GM12865 (cell line): ENCODE results near the gene TAS2R20.

Experiments
- DNase-seq: peaks from one replicate; pipeline ENCODE4 v3.0.0; 2010; ENCODE audit warnings: low read depth
- H3K4me3 ChIP-seq: 2 replicates; pipeline ENCODE4 v1.5.1; 2011; ENCODE audit warnings: mild to moderate bottlenecking, low read depth, low read length, control low read depth
- TF ChIP-seq, protein P1 (sequence below): IDR thresholded peaks from 2 replicates; pipeline ENCODE4 v1.5.1; 2011; ENCODE audit warnings: low read length, control low read depth, low read depth, inconsistent platforms; ENCODE audit not compliant: insufficient read depth; ENCODE audit errors: missing control alignments

TAS2R20 gene

DNA sequence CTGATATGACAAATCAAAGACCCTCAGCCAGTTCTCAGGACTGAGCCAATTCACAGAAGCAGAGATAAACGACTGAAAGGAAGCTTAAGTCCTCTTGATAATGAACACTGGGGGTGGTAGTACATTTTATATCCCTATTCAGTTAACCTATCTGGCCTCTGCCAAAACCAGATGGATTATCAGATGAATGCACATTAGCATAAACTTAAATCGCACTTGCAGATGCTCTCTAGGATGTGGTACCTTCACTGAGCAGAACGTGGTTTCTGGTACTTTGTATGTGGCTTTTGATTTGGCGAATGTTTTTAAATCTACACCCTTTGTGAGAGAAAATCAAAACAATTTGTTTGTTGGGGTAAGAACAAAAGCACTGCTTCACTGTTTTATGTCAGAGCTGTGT, 37.9 kb downstream of the TAS2R20 start:
- TF ChIP-seq, protein P1, sequence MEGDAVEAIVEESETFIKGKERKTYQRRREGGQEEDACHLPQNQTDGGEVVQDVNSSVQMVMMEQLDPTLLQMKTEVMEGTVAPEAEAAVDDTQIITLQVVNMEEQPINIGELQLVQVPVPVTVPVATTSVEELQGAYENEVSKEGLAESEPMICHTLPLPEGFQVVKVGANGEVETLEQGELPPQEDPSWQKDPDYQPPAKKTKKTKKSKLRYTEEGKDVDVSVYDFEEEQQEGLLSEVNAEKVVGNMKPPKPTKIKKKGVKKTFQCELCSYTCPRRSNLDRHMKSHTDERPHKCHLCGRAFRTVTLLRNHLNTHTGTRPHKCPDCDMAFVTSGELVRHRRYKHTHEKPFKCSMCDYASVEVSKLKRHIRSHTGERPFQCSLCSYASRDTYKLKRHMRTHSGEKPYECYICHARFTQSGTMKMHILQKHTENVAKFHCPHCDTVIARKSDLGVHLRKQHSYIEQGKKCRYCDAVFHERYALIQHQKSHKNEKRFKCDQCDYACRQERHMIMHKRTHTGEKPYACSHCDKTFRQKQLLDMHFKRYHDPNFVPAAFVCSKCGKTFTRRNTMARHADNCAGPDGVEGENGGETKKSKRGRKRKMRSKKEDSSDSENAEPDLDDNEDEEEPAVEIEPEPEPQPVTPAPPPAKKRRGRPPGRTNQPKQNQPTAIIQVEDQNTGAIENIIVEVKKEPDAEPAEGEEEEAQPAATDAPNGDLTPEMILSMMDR: no peak
- no peak overlapping the region for H3K4me3 ChIP-seq
- no peak for DNase-seq

- TF ChIP-seq, protein P1: no peak
- no peak for DNase-seq
- H3K4me3 ChIP-seq: no peak overlapping the region
Measured at GRCh38 chr12:10959804-10960203, 38.3 kb downstream of the TAS2R20 start.

- TF ChIP-seq, protein P1: no peak
- H3K4me3 ChIP-seq: no peak overlapping the region
- no peak for DNase-seq
Measured at GRCh38 chr12:10957741-10958140, 40.4 kb downstream of the TAS2R20 start.

GRCh38 chr12:10956085-10956484, 42.0 kb downstream of the TAS2R20 start:
- H3K4me3 ChIP-seq: no peak overlapping the region
- TF ChIP-seq, protein P1: no peak
- no peak for DNase-seq

DNA sequence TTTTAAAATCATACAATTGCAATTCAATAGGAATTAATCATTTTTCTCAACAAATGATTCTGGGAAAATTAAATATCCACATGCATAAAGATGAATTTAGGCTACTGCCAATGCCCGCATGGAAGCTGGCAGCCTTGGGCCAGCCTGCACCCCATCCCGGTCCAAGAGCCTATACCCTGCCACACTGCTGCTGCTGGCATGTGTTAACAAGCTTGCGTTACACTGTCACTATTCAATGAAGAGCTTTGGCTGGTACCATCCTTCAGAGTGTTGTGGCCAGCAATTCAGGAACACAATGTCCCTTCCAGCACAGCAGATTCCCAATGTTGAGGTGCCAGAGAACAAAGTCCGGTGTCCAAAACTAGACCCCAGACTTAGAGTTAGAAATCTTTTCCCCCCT, 45.5 kb downstream of the TAS2R20 start:
- H3K4me3 ChIP-seq: no peak overlapping the region
- TF ChIP-seq, protein P1: no peak
- no peak for DNase-seq
